GM21367 (cell line): Measurements from ENCODE around the gene INPP4A.
"Not testable (repeated sequence)": the region's sequence is repeated elsewhere in the genome, so short reads cannot be mapped to it uniquely, and the experiment has no call there.

ENCODE experiments used
- ATAC-seq: cut with Tn5 transposase; IDR thresholded peaks from one replicate; pipeline ENCODE4 v1.9.1; 2021; ENCODE audit not compliant: unreplicated experiment

The INPP4A gene

DNA sequence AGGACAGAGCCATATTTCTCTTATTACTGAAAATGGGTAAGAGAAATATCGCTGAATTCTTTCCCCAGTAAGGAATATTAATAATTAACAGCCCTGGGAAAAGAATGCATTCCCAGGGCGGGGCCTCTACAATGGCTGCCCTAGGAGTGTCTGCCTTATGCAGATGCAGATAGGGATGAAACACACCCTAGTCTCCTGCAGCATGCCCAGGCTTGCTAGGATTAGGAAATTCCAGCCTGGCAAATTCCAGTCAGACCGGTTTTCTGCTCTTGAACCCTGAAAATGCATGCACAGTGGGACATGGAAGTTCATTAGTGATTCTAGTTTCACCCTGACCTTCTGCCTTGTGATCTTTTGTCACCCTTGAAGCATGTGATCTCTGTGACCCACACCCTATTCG lies 9.0 kb upstream of the INPP4A start:
- not testable (repeated sequence) for ATAC-seq

DNA sequence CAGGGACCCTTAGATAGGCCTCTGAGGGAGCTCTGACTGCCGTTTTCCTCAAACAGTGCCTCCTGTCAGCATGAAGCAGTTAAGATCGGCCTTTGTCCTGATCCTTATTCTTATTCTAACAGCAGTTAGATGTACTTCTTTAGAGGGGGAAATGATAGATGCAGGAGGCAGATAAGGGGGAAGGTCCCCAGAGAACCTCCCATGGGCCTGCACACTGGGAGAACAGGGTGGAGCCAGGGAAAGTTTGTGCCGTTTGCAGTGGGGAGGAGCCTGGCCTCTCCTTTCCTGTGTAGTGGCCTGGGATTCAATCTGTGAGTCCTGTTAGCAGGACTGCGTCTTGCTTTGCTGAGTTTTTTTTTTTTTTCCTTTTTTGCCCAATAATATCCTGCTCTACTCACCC lies 7.9 kb upstream of the INPP4A start:
- ATAC-seq = no peak

DNA sequence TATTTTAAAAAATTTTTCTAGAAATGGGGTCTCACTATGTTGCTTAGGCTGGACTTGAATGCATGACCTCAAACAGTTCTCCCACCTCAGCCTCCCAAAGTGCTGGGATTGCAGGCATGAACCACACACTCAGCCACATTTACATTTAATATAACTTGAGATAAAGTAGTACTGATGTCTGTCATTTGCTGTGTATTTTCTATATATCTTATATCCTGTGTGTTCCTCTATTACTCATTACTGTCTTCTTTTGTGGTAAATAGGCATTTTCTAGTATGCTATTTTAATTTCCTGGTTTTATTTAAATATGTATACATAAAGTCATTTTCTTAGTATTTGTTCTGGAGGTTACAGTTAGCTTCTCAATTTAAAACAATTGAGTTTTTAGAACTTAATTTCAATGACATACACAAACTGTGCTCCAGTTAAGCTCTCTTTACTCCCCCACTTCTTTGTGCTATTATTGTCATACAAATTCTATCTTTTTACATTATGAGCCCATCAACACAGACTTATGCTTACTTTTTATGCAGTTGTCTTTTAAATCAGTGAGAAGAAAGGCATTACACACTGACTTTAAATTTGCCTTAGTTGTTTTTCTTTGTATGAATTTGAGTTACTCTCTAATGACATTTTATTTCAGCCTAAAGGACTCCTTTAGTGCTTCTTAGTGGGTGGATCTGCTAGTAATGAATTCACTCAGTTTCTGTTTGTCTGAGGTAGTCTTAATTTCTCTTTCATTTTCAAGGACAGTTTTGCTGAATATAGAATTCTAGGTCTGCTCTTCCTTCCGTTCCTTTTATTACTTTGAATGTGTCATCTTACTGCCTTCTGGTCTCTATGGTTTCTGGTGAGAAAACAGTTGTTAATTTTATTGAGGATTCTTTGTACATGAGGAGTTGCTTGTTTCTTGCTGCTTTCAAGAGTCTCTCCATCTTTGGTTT lies 6.2 kb upstream of the INPP4A start:
- no peak for ATAC-seq

DNA sequence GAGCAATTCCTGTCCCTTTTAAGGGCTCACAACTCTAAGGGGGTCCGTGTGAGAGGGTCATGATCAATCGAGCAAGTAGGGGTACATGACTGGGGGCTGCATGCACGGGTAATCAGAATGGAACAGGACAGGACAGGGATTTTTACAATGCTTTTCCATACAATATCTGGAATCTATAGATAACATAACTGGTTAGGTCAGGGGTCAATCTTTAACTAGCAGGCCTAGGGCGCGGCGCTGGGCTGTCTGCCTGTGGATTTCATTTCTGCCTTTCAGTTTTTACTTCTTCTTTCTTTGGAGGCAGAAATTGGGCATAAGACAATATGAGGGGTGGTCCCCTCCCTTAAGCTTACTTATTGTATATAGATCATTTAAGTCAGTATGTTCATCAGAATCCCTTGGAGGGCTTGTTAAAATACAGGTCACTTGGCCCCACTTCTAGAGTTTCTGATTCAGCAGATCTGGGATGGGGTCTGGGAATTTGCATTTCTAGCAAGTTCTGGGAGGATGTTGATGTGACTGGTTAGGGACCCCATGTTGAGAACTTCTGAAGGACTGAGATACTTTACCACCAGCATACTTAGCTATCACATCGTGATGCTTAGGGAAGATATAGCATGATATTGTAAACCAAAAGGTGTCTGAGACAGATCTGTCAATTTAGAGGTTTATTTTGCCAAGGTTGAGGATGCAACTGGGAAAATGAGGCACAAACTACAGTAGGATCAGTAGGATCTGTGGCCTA lies 2.8 kb upstream of the INPP4A start:
- no peak for ATAC-seq

DNA sequence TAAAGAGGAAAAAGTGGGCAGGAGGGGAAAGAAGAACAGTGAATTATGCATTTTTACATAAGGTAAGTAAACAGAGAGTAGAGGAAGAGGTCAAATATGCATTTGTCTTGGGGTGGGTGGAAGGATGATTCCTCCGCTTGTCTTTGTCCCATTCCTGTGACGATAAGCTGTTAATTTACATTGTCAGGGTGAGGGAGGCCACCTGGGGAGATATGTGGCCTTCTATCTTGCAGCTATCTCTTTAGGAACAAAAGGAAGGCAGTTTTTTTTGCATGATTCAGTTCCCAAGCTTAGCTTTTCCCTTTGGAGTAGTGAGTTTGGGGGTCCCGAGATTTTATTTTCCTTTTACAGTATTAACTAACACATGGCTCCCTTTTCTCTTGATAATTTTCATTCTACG lies 2.2 kb upstream of the INPP4A start:
- no peak for ATAC-seq

DNA sequence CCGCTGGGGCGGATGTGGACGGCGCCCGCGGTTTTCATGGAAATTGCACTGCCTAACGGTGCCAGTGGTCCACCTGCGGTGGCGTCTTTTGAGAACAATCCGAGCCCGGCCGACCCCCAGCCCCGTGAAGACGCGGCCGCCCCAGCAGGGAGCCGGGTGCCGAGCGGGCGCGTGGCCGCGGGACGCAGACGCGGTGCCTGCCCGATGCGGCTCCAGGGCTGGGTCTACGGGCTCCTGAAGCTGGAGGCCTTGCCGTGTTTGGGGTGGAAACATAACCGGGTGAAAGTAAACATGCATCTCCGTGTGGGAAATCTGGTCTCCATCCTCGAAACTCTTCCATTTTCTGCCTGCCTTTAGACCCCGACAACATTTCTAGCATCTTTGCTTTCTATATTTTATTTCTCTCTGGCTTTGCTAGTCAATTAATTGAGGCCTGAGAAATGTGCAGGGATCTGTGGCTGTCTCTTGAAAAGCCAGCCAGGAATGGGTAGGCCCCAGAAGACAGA lies 572 bp downstream of the INPP4A start:
- ATAC-seq = peak; percentile 22

DNA sequence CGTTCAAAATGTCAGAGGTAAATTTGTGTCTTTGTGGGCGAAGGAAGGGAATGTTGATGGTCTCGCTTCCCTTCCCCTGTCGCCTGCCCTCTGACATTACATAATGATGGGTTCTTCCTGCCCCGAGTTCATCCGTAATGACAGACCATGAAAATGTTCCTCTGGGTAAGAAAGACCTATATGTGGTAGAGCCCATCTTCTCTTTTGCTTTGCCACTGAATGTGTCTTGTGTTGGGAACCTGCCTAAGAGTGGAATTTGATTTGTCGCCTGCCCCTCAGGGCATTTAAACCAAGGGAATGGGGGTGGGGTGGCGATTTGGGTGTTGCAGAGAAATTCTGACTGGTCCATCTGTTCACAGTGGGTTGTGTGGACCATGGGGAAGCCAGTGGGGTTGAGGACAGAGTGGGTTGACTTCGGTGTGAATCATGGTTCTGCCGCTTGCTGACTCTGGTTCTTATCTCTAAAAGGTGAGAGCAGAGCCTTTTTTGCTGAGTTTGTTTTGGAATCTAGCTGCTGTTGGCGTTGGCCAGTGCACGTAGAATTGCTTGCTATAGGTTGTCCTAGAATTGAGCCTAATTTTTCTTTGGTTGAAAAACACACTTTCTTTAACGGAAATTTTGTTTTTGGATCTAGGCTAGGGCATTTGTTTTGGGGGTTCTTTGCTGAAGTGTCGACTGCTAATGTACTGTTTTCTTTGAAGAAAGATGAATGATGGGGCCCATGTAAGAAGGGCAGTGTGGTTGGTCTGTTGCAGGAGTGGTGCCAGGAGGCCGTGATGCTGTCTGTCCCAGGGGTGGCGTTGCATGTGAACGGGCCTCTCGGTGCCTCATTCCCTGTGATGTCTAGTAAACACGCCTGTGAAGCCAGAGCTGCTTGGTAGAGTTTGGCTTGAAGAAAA lies 1.3 kb downstream of the INPP4A start:
- no peak for ATAC-seq

DNA sequence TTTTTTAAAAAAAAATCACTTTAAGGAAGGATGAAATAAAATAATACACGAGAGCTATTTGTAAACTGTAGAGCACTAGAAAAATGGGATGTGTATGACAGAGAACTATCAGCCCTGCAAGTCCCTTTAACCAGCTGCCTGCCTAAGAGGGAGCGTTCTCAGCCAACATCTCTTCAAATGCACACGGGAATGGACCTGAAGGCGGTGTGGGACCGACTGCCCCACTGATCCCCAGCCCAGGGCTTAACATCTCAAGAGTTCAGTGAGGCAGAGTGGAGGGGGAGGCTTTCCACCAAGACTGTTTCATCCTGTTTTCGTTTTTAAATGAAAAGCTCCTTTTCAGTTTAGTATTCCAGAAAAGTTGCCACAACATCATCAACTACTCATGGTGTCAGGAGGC lies 2.2 kb downstream of the INPP4A start:
- no peak for ATAC-seq

DNA sequence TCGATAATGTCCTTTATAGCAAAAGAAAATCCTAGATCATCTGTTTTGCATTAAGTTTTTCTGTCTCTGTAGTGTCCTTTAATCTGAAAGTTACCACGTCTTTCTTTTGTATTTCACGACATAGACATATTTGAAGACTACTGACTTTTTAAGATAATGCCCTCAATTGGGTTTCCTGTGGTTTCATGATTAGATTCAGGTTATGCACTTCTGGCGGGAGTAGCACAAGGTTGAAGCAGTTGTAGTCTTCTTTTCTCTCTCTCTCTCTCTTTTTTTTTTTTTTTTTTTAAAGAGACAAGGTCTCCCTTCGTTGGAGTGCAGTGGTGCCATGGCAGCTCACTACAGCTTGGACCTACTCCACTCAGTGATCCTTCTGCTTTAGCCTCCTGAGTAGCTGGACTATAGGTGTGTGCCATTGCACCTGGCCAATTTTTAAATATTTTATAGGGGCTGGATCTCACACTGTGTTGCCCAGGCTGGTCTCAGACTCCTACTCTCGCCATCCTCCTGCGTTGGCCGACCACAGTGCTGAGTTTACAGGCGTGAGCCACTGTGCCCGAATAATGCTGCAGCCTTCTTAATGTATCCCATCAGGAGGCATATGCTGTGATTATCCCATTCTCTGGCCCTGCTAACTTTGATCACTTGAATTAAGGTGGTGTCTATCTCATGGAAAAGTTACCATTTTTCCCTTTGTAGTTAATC lies 3.9 kb downstream of the INPP4A start:
- no peak for ATAC-seq

DNA sequence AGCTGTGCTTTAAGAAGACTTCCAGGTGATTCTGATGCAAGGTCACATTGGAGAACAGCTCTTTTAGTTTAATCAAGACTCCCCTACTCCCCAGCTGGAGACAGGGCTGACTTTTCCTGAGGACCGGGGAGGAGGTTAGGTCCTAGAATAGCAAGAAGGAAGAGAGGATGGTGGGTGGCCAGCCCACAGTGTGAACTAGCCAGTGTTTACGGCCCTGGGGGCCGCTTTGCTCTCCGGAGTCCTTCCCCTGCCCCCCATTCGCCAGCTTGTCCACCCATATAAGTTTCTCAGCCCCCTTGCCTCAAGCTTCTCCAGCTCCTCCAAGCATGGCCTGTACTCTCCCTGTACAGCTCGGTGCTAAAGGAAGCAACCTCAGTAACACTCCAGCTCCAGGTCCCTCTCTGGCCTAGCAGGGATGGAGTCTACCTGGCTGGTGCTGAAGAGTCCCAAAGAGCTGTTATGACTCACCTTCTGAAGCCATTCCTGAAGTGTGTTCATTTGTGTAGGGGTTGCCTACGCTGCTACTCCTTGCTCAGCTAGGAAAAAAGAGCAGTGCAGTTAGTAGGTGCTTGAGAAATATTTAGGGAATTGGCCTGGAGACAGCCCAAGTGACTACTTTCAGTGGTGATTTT lies 7.9 kb downstream of the INPP4A start:
- ATAC-seq = no peak

DNA sequence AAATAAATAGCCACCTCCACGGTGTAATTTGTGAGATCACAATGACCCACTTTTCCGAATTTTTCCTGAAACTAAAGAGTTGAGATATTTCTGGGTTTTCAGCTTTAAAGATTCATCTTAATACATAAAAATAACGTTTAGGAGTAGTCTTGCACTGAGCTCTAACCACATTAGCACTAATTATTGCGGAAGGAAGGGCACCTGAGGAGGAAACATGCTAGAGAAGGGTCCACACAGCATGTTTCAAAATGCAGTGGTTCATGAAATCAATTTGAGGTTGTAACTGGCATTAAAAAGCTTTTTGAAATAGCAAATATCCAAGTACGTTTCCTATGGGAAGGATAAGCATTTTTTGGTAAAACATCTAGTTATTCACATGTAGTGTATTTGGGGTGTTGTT lies 8.4 kb downstream of the INPP4A start:
- no peak for ATAC-seq

DNA sequence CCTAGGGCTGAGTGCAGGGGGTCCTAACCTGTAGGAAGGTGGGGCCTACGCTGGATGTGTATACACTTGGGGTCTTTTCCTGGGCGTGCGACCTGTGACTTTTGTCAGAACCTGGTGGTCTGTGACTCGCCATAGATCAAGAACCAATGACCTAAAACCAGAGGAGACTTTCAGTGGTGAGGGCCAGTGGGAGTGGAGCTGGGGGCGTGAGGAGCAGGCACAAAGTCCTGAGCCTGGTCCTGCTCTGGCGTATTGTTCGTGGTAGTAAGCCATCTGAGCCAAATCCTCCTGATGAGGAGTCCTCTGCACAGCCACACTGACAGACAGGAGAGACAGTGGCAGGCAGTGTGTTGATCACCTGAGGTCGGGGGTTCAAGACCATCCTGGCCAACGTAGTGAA lies 8.9 kb downstream of the INPP4A start:
- ATAC-seq = no peak

DNA sequence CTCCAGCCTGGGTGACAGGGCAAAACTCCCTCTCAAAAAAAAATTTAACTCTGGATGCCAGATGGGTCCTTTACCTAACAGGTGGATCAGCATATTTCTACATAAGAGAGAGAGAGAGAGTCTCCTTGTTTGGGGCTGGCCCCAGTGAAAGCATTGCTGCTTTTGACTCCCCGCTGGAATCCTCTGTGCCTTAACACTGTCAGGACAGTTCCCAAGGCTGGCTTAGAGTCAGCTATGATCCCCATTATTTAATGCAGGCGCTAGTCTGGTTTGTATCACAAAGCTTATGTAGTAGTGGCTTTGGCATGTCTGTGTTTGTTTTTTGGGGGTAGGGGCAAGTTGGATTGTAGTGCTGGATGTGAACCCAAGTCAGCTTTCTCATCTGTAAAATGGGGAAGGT lies 9.4 kb downstream of the INPP4A start:
- ATAC-seq = no peak

DNA sequence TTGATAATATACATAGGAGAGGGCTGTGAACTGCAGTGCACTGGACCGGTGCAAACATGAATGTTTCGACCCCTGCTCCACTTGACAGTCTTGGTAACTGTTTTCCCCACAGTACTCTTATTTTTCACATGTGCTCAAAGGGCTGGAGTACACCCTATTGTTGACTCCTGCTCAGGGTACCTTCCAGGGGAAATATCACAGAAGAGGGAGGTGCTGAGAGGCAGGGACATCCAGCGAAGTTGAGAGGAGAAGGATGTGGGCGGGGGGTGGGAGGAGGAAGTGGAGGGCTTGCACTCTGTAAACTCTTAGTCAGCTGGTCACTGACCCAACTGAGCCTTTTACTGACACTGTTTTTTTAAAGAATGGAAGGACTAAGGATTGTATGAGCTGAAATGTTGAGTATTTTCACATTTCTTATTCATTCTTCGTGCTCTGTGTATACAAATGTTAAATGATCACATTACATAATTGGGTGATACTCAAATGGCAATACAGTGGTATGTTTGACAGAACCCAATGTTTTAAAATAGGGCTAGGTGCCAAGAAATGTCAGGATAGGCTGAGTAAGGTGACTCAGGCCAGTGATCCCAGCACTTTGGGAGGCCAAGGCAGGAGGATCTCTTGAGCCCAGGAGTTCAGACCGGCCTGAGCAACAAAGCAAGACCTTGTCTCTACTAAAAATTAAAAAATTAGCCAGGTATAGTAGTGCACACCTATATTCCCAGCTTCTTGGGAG lies 10.0 kb downstream of the INPP4A start:
- peak; percentile 43 for ATAC-seq

DNA sequence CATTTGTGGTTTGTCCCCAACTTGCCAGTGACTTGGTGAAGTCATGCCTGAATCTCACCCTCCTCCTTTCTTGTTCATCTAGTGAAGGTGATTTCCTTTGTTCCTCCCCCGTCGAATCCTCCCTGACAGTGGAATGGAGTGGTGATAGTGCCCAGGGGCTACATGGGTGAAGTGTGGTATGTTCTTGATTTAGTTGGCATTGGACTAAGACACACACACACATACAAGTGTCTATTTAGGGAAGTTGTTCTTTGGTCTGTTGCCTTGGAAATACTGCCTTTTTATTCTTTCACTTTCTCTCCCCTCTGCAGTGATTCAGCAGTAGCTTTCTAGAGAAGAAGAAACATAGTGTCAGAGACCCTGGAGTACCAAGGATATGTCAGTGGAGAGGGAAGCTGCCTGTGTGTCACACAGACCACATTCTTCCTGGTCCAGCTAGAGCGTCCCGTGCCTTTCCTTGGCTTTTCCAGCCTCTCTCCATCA lies 10.9 kb downstream of the INPP4A start:
- ATAC-seq = no peak

DNA sequence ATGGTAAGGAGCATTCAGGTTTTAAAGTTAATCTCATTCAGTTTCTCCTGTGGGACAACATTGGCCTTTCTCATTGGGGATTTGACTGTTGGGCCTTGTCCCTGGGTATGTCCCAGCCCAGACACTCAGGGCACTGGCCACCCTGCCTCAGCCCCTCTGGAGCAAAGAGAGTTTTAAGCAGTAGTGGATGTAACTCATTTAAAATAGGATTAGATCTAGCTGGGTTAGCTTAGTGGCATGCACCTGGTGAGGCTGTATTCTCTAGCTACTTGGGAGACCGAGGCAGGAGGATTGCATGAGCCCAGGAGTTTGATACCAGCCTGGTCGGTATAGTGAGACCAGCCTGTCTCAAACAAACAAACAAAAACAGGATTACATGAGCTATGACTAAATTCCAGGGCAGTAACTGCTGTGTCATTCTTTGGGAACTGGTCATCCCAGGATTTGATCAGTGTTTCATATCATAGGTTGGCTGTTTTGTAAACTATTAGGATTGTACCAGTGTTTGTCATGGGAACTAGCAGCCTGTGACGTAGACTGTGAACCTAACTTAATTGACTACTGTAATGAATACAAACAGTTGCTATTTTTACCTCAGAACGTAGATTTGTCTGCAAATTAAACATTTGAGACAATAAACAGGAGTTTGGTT lies 12.5 kb downstream of the INPP4A start:
- no peak for ATAC-seq

DNA sequence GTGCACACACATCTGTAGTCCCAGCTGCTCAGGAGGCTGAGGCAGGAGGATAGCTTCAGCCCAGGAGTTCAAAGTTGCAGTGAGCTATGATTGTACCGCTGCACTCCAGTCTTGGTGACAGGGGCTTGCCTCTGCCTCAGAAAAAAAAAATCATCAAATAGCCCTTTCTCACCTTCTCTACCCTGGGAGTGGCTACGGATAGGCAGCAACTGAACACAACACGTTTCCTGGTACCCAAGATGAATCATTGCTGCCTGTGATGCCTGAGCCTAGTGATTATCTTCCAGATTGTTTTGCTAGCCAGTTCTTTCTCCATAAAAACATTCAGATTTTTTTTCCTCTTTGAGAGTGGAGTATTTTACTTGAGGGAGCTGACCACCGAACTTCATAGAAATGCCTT lies 13.5 kb downstream of the INPP4A start:
- no peak for ATAC-seq

DNA sequence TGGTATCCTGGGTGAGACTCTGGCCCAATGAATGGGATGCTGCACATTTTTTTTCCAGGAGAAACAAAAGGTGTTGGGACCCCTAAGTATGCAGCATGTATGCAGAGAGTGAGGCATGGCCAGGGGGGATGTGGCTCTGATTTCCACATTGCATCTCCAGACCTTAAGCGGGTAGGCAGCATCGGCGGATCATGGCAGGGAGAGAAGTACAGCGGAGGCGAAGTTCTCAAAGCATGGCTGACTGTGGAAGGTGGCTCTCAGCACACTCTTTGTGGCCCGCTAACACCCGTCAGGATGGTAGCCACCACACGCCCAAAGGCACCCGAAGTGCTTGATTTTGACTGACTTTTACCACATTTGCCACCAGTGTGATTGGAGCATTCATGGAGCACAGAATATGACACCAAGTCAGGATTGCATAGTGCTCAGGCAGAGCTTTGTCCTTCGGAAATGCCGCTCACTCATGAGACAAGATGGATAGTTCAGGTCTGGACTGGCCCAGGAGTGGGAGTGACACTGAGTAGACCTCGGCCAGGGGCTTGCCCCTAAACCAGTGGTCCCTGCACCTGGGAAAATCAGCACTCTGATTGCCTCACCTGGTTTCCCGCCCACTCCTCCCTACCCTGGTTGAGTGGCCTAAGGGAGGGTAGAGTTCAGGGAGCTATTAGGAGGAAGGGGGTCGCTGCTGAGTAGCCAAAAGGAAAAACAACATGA lies 14.2 kb downstream of the INPP4A start:
- no peak for ATAC-seq
